Measurements from ENCODE around the gene DNAJA4. TPM values are rescaled to one million over a fixed set of nuclear protein-coding genes. Genes with fewer than 3 reads are reported as not detected.

The DNAJA4 gene
- total RNA-seq, 2 experiments from 2014 or later, result 36.3 to 39.6 TPM

Other genes starting within 250 kb of the DNAJA4 start
- gene TBC1D2B, start 186.9 kb upstream of the DNAJA4 start, total RNA-seq, result 10 to 100 TPM; 47.9 to 57.8 TPM
- gene SH2D7, start 172.0 kb upstream of the DNAJA4 start, total RNA-seq, result not detected
- 1 to 10 TPM; 2.0 to 2.2 TPM for gene CIB2, start 133.1 kb upstream of the DNAJA4 start, total RNA-seq
- gene IDH3A, start 115.2 kb upstream of the DNAJA4 start, total RNA-seq, result 100 to 1,000 TPM; 106 to 111 TPM
- gene ACSBG1, start 30.0 kb upstream of the DNAJA4 start, total RNA-seq, result under 1 TPM in 1 of 2 experiments, not detected in 1; 0.26 TPM
- 10 to 100 TPM; 50.1 to 51.3 TPM for gene SKIC8, start 35.0 kb downstream of the DNAJA4 start, total RNA-seq
- not detected for gene CRABP1, start 75.8 kb downstream of the DNAJA4 start, total RNA-seq
- 10 to 100 TPM; 52.8 to 53.7 TPM for gene IREB2, start 173.7 kb downstream of the DNAJA4 start, total RNA-seq
- gene HYKK, start 243.0 kb downstream of the DNAJA4 start, total RNA-seq, result 1 to 10 TPM; 2.2 to 2.7 TPM